ENCODE measurements around the gene EFCAB6.

Gene EFCAB6

GRCh38 chr22:43631201-43631600 lies 180.9 kb downstream of the EFCAB6 start:
- TF ChIP-seq CTCF (IDR thresholded peaks at IDR 0.05; ENCODE audit: insufficient read depth, missing control alignments): no peak
- FAIRE-seq (no peak), DNase-seq (ENCODE audit: insufficient read length, low spot score) (no peak)

GRCh38 chr22:43630451-43630850 lies 181.7 kb downstream of the EFCAB6 start:
- no peak for FAIRE-seq
- no peak for DNase-seq (ENCODE audit: insufficient read length, low spot score)
- TF ChIP-seq CTCF (IDR thresholded peaks at IDR 0.05; ENCODE audit: insufficient read depth, missing control alignments): no peak

GRCh38 chr22:43628250-43628649 lies 183.9 kb downstream of the EFCAB6 start:
- FAIRE-seq (no peak), DNase-seq (ENCODE audit: insufficient read length, low spot score) (no peak)
- no peak for TF ChIP-seq CTCF (IDR thresholded peaks at IDR 0.05; ENCODE audit: insufficient read depth, missing control alignments)

GRCh38 chr22:43627485-43628213 lies 184.5 kb downstream of the EFCAB6 start:
- FAIRE-seq (no peak), DNase-seq (ENCODE audit: insufficient read length, low spot score) (no peak)
- TF ChIP-seq CTCF (IDR thresholded peaks at IDR 0.05; ENCODE audit: insufficient read depth, missing control alignments): no peak

- DNase-seq (ENCODE audit: insufficient read length, low spot score) (no peak), FAIRE-seq (no peak)
- TF ChIP-seq CTCF (IDR thresholded peaks at IDR 0.05; ENCODE audit: insufficient read depth, missing control alignments): no peak
These were observed 186.9 kb downstream of the EFCAB6 start for GRCh38 chr22:43625242-43625641.

GRCh38 chr22:43624144-43624998 lies 187.7 kb downstream of the EFCAB6 start:
- FAIRE-seq (no peak), DNase-seq (ENCODE audit: insufficient read length, low spot score) (no peak)
- no peak for TF ChIP-seq CTCF (IDR thresholded peaks at IDR 0.05; ENCODE audit: insufficient read depth, missing control alignments)

GRCh38 chr22:43622886-43623285 lies 189.2 kb downstream of the EFCAB6 start:
- no peak for TF ChIP-seq CTCF (IDR thresholded peaks at IDR 0.05; ENCODE audit: insufficient read depth, missing control alignments)
- FAIRE-seq (no peak), DNase-seq (ENCODE audit: insufficient read length, low spot score) (no peak)
